NCI-H446 (cell line): ENCODE data around the gene MPND.

Source experiments
- DNase-seq, 2 experiments: peaks; one replicate each; lab custom pipeline; 2025; lab: John Stamatoyannopoulos, UW

MPND gene

DNA sequence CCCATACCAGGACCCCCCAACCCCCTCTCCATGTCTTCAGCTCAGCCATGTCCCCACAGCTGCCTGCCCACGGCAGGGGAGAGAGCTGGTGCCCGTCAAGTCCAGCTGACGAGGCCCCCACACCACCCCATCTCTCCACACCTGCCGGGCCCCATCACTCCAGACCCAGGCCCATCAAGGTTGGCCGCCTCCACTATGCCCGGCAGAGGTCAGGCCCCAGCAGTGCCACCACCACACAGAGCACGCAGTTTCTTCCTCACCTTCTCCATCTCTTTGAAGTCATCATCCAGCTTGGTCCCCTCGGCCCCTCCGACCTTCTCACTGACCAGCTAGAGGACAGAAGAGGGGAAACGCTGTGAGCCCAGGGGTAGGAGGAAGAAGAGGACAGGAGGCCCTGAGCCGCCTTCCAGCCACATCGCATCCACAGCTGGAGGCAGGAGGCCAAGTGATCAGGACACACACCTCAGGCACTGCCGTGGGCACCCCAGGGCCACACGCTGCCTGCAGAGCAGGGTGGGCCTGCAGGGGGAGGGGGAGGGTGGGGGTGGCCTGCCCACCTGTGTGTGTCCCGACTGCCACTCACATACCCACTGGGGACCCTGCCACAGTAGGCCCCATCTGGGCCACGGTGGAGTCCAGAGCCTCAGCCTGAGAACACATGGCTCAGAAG, 23.4 kb downstream of the MPND start:
- DNase-seq = no peak

DNA sequence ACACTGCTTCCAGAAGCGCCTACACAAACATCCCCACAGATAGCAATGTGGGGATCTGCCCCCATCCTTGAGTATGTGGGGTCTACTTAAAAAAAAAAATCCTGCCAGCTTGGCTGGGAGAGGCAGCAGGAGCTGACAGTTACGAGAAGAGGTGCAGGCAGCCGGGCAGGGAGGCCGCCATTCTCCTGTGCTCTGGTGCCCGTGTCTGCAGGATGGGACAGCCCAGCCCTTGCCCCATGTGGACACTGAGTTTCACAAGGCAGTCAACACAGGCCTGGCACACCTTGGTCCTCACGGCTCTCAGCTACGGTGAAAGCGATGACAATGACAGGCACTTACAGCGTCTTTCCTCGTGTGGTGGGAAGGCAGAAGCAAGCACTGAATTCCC, 24.0 kb downstream of the MPND start:
- DNase-seq = no peak

DNA sequence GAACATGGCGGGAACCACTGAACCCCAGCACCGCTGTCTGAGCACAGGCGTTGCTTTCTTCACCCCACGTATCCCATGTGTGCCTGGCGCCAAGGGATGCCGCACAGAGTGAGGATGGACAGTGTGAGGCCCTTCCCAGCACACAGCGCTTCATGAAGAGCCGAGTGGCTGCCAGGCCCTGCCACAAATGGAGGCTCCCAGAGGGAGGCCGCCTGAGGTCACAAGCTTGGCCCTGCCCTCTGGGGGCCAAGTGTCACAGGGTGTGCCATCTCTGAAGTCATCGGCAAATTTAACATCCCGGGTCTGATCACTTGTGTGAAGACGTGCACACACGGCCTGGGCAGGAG, 24.4 kb downstream of the MPND start:
- no peak for DNase-seq

DNA sequence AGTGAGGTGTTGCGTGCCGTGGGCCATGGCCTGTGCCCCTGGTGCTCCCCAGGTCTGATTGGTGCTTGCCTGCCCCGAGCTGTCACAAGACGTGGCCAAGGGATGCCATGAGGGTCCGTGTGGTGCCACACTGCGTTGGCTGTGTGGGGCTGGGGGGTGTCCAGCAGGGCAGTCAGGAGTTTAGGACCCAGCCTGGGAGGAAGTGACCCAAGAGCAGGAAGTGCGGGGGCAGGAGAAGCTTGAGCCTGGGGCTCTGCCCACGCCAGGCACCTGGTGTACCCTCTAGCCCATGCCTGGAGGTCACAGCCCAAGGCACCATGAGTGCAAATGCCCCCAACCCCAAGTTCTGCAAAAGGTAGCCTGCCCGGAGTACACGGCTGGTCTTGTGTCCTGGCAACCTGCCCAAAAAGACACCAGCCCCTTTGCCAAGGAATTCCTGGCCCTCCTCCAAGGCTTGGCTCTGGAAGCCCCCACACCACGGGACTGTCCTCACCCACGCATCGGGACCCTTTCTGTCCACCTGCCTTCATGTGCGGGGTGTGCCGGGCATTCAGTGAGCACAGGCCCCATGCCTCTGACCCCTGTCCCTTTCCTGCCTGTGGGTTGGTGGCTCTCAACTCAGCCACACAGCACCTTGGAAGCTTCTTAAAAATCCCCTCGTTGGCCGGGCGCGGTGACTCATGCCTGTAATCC, 24.9 kb downstream of the MPND start:
- peak in 1 of 2 experiments; percentile 62 for DNase-seq

DNA sequence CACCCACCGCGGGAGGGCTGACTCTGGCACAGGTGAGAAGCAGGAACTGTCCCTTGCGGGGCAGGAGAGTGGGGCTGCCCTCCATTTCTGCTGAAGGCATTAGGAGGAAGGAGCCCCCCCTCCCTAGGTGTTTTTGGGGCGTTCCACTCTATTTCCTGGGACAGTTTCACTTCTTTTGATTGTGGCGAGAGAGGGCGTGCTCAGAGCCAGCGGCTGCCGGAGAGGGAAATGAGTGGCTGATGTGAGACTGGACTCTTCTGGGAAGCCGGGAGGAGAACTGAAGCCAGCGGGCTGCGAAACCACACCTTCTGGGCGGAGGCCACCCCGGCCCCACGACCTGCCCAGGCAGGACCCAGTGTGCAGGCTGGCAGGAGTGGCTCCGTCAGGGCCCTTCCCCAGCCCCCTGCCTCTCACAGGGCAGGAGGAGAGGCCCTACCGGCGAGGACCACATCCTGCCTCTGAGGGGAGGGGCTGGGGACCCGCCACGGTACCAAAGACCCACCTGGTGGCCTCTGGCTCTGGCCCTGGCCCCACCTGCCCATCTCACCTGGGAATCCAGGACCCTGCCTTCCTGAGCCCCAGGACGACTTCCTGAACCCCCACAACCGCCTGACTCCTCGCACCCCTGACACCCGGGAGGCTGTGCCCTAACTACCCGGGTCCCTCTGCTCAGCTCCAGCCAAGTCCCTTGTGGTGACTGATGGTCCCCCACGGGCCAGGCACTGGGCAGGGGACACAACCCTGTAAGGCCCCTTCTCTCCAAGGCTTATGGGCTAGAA, 25.9 kb downstream of the MPND start:
- no peak for DNase-seq

DNA sequence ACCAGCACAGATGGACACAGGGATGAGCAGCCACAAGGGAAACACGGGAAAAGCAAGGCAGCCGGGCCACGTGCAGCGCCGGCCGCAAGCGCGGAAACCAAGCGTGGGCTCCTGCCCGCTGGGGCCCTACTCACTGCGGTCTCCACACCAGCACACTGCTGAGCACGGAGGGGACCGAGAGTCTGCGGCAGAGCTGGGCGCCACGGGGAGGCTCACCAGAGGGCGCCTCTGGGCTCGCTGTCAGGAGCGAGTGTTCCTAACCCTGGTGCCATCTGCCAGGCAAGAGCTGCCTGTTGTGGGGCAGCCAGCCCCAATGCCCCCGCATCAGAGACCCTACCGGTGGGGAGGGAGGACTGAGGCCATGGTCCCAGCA, 26.5 kb downstream of the MPND start:
- DNase-seq = peak in 1 of 2 experiments; percentile 37

DNA sequence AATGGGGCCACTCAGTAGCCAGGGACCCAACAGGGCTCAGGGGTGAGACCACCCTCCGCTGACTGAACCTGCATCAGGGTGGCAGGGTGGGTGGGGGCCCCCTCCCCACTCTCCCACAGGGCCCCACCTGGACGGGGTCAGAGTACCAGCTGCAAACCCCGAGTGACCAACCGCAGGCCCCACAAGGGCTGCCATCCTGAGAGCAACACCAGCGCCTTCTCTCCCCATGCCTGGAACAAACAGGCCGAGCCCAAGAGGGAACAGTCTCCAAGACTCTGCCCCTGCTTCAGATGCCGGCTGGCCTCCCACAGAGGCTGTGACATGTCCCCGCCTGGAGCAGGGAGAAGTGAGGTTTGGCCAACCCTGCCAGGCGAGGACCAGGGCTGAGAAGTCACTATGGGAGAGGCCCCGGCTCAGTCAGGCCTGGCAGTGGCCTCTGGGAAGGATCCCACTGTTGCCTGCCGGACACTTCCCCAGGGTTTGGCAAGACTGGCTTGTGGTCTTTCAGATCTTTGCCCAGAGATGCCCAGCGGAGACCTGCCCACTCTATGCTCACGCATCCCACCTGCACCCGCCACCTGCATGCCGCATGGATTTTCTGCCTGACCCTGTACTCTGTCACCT, 27.2 kb downstream of the MPND start:
- DNase-seq = no peak

DNA sequence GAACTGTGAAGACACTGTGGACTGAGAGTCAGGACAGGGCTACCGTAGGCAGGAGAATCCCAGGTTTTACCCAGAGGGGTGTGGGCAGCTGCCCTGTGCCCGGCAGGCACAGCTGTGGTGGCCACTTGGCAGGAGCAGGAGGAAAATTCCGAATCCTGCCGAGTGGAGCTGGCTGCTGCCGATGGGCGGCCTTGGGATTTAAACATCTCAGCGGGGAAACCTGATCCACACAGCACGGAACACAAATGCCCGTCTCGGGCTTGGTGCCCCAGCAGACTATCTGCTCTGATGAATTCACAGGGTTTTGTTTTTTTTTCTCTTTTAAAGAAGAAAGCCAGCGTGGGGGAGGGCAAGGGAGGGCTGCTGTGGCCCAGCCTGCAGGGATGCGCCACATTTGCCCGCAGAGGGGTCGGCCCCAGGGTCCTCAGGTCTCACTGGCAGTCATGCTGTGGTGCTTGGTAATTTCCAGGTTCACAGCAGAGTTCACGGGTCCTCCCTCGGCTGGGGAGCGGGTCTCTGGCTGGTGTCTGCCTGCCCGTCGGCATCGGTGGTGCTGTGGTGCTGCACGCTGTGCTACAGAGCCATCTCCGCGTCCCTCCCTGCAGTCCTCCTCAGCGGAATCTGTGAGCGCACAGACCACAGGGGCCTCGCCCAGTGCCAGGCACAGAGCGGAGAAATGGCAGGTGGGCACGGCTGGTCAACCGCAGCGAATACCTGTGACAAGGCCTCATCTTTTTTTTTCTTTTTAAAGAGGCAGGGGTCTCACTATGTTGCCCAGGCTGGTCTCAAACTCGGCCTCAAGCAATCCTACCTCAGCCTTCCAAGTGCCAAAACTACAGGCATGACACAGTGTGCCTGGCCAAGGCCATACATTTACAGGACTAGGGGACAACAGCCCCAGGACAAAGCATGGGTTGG, 28.1 kb downstream of the MPND start:
- DNase-seq = no peak

DNA sequence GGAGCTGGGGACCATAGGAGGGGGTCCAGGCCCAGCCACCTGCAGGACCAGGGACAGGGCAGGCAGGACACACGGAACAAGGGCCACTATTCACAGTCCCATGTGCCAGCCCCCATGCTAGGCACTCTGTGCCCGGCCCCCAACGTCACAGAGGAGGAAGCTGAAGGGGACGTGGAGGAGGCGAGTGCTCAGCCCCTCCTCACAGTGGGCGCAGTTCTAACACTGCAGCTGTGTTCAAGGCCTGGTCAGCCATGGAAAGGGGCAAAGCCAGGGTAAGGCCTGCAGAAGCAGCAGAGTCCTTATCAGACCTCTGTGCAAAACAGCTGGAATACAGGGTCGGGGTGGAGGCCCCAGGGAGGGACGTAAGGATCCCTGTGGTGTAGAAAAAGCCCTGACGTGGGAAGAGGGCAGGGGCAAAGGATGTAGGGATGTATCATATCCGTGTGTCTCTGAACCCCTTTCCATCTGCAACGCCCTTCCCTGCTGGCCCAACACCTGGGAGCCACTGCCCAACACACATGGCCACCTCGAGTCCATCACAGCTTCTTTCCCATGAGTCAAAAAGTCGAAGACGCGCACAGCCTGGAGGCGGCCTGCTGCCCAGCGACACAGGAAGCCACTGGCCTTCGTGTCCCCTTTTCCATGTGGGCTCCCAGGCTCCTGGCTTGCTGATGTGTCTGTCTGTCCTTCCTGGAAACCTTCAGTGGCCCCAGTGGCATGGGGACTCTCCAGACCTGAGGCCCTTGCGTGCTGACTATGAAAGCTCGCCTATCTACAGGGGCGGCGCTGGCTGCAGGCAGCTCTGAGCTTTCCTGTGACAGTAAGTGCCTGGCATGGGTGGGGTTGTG, 29.0 kb downstream of the MPND start:
- no peak for DNase-seq

DNA sequence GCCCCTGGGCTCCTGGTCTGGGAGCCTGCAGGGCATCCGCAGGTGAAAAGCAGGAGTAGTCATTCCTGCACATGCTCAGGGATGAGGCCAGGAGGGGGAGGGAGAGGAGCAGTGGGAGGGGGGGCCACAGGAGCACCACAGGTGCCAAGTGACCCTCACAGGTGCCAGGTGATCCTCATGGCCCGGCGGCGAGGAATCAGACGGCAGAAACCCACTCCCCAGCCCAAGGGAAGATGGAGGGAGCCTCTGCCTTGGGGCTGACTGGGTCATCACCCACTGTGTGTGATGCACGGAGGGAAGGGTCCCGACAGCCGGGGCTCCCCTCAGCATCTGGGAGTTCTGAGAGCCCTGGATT, 29.6 kb downstream of the MPND start:
- DNase-seq = no peak

DNA sequence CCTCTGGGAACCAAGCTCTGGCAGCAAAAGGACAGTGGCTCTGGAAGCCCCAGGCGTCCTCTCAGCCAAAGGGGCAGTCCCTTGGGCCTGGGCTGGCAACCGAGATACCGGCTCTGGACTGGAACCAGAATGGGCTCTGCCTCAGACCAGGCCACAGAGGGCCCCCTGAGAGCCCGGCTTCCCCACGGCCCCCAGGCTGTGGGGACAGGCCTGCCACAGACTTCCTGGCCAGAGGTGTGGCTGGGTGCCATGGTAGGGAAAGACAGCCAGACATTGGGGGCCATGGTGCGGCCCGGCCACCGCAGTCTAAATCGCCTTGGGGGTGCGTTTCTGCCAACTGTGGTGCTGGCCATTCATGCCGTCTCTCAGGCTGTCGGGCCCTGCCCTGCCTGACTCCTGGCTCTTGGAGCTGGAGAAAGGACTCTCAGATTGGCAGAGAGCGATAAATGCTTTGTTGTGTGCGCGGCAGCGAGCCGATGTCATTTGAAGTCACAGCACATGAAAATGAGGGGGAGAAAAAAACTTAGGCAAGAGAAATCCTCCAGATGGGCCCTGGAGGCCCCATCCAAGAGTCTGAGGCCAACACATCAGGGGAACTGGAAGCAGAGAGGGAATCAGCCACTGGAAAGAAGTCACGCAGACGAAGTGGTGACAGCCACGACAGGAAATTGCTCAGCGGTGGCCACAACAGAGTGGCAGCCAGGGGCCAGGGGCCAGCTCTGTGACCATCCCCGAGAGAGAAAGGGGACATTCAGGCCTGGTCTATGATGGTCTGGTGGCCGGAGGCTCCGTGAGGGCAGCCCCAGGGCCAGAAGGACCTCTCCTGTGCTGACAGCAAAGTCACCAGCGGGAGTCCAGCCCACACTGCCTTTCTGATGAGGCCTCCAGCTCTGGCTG, 30.5 kb downstream of the MPND start:
- DNase-seq = peak in 1 of 2 experiments; percentile 37

DNA sequence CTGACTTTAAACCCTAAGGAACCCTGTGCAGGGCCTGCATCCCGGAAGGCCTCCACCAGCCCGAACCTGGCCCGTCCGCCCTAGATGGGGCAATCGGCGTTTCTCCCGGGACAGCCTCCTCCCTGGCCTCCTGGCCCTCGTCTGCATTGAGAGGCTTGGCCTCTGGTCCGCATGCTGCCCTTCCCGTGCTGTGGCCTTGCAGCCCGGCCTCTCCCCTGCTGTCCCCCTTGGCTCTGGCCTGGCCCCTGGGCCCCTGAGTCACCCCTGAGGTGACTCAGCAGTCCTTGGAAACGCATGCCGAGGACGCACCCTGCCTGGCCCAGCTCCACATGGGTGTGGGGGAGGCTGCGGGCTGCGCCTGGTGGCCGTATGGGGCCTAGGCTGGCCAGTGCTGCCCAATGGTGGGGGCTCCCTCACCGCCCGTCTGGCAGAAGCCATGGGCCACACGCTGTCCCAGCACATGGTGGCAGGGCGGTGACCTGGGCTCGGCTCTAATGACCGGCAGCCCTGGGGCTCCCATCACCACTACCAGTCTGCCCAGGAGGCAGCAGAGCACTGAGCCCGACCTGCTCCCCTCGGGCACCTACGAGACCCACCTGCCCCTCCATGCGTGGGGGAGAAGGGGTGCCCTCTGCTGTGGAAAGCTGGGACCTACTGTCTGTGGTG, 31.3 kb downstream of the MPND start:
- DNase-seq = no peak

DNA sequence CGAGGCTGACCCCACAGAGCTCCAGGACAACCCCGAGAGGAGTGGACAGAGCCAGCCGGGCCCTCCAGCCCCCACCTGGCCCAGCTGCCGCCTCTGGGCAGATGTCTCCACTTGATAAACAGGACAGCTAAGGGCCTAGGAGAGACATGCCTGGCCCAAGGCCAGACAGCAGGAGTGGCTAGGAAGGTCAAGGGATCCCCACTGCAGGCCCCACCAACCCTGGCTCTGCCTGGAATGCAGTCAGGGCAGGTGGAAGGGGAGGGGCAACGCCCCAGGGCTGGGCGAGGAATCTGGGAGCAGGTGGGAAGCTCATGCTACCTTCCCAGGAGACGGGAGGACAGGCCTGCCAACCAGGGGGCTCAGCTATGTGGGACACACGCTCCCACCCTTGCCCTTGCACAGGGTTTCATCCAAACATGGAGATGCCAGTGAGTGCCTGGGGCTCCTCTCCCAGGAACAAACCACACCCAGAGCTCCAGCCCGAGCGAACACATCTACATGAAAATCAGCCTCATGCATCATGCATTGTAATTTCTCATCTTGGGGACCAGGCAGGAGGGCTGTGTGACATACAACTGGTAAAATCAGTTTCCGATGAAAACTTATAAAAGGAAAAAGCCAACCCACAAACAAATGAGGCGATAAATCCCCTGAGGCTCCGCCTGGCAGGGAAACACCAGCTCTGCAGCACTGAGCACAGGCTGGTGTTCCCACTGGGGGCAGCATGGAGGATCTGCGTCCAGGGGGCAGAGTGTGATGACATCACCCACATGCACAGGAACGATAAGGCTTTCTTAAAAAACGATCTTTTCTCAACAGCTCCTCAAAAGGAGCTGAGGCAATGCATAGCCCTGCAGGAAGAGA, 32.0 kb downstream of the MPND start:
- DNase-seq = peak in 1 of 2 experiments; percentile 50

DNA sequence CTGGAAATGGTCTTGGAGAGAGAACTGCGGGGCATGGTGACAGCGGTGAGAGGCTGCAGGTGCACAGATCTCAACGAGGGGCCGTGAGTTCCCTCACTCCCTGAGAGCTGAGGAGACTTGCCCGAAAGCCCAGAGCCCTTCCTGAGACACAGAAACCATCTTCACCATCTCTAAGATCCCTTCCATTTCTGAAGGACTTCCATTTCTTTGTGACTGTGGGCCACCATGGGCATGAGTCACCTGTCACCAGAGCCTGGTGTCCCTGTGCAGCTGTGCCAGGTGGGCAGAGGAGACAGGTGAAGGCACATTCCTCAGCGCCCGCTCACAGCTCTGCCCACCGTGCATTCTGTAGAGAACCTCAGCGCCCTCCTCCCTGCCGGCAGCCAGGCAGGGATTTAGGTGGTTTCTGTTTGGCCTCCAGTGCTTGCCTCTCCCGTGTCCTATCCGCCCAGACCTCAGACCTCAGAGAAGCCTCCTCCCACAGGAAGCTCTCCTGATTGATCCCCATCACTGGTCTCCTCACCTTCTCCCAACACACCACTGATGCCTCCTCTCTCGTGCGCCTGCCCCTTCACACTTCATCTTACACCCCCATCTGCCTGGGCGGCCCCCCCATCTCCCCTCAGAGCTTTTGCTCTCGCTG, 32.8 kb downstream of the MPND start:
- DNase-seq = no peak

DNA sequence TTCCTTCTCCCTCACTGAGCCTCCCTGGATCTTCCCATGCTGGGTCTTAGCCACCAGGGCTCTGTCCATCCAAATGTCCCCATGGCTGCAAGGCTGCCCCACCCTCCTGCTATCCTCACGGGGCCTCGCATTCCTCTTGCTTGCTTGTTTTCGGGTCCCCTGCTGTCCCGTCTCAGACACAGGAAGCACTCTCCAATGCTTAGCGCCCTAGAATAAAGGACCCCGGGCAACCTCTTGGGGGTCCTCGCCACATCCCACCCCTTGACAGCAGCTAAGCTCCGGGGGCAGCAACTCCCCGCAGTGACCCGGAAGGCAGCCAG, 33.3 kb downstream of the MPND start:
- no peak for DNase-seq

DNA sequence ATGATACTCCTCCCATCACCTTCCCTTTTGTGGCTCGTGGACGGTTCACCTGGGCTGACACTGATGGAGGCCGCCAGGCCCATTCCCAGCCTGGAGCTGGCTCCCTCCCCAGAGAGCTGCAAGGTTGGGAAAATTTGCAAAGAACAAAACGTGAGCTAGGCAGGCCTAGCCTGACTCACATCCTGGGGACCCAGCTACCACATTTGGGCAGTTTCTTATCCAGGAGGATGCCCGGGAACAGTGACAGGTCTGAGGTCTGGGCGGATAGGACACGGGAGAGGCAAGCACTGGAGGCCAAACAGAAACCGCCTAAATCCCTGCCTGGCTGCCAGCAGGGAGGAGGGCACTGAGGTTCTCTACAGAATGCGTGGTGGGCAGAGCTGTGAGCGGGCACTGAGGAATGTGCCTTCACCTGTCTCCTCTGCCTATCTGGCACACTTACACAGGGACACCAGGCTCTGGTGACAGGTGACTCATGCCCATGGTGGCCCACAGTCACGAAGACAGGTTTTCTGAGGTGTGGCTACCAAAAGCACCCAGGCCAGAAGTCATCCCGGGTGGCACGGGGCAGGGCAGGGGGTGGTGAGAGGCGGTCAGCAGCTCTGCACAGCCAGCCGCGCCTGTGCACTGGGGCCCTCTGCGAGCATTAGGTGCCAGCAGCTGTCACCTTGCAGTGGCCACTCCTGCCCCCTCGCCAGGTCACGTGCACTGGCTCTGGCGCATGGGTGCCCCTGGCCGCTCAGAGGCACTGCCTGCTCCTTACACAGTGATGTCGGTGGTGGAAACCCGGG, 33.8 kb downstream of the MPND start:
- DNase-seq = no peak

DNA sequence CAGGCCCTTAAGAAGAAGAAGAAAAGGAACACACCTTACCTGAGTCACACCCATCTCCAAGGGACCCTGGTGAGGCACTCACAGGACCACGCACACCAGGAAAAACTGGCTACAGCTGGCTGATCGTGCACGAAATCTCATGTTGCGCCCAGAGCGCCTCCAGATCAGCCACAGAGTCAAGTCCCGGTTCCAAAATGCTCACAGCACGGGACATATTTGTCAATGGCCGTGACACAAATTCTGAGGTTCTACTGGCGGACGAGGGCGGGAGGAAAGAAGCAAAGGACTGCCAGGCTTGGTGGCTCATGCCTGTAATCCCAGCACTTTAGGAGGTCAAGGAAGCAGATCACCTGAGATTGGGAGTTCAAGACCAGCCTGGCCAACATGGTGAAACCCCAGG, 35.5 kb downstream of the MPND start:
- no peak for DNase-seq
